HL-60 (cell line): ENCODE results near the gene MUC6.
A peak's percentile ranks its signal among the peaks of the same experiment; 100 is the strongest.

Source experiments
- DNase-seq, 2 experiments: peaks; one replicate each; pipeline ENCODE4 v3.0.0-alpha.2; 2010 to 2020; ENCODE audit warnings: low read depth in 1 of 2, low spot score in 1 of 2
- H3K27ac ChIP-seq: fragments of 250-450 bp; sonication (Bioruptor Pico); replicated peaks from 2 replicates; pipeline ENCODE4 v1.5.1; 2020; ENCODE audit warnings: mild to moderate bottlenecking, moderate library complexity
- H3K27me3 ChIP-seq: fragments of 250-450 bp; sonication (Bioruptor Pico); 2 replicates; pipeline ENCODE4 v1.5.1; 2021; ENCODE audit warnings: mild to moderate bottlenecking, moderate library complexity; ENCODE audit not compliant: insufficient read depth, poor library complexity, severe bottlenecking
- H3K4me3 ChIP-seq: replicated peaks from 2 replicates; pipeline ENCODE4 v1.5.1; 2011; ENCODE audit warnings: mild to moderate bottlenecking, control low read depth, low read length; ENCODE audit not compliant: insufficient read depth
- CTCF ChIP-seq: IDR thresholded peaks from one replicate; pipeline ENCODE4 v1.5.1; 2011; ENCODE audit warnings: low read length, control low read depth, inconsistent platforms; ENCODE audit not compliant: insufficient read depth
- GABPA ChIP-seq: IDR thresholded peaks from 2 replicates; pipeline ENCODE4 v1.6.1; 2012; ENCODE audit warnings: low read depth
- POLR2AphosphoS5 ChIP-seq: IDR thresholded peaks from 2 replicates; pipeline ENCODE4 v1.6.1; 2012; ENCODE audit warnings: low read depth
- SPI1 ChIP-seq: IDR thresholded peaks from 2 replicates; pipeline ENCODE4 v1.6.1; 2012; ENCODE audit warnings: low read depth, mild to moderate bottlenecking, borderline replicate concordance
- TF ChIP-seq, protein P1 (sequence below): IDR thresholded peaks from 2 replicates; pipeline ENCODE4 v1.6.1; 2012; ENCODE audit warnings: low read depth; ENCODE audit not compliant: insufficient replicate concordance

MUC6 gene

GRCh38 chr11:1073261-1073724 is 36.8 kb upstream of the MUC6 start:
- DNase-seq: peak; percentile 31 to 58
- no peak overlapping the region for H3K27ac ChIP-seq
- H3K27me3 ChIP-seq: no peaks in the 10 kb centered on the region
- no peak overlapping the region for H3K4me3 ChIP-seq
- TF ChIP-seq POLR2AphosphoS5: no peak
- TF ChIP-seq, protein P1, sequence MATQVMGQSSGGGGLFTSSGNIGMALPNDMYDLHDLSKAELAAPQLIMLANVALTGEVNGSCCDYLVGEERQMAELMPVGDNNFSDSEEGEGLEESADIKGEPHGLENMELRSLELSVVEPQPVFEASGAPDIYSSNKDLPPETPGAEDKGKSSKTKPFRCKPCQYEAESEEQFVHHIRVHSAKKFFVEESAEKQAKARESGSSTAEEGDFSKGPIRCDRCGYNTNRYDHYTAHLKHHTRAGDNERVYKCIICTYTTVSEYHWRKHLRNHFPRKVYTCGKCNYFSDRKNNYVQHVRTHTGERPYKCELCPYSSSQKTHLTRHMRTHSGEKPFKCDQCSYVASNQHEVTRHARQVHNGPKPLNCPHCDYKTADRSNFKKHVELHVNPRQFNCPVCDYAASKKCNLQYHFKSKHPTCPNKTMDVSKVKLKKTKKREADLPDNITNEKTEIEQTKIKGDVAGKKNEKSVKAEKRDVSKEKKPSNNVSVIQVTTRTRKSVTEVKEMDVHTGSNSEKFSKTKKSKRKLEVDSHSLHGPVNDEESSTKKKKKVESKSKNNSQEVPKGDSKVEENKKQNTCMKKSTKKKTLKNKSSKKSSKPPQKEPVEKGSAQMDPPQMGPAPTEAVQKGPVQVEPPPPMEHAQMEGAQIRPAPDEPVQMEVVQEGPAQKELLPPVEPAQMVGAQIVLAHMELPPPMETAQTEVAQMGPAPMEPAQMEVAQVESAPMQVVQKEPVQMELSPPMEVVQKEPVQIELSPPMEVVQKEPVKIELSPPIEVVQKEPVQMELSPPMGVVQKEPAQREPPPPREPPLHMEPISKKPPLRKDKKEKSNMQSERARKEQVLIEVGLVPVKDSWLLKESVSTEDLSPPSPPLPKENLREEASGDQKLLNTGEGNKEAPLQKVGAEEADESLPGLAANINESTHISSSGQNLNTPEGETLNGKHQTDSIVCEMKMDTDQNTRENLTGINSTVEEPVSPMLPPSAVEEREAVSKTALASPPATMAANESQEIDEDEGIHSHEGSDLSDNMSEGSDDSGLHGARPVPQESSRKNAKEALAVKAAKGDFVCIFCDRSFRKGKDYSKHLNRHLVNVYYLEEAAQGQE: no peak
- no peak for TF ChIP-seq CTCF
- TF ChIP-seq SPI1: no peak

- Histone ChIP-seq H3K27ac (no peak overlapping the region), H3K4me3 (no peak overlapping the region), H3K27me3 (no peaks in the 10 kb centered on the region)
- no peak for TF ChIP-seq GABPA
- no peak for TF ChIP-seq CTCF
- TF ChIP-seq, protein P1: no peak
- no peak for TF ChIP-seq SPI1
- no peak for TF ChIP-seq POLR2AphosphoS5
- no peak for DNase-seq
Observed at GRCh38 chr11:1072821-1073231, 36.3 kb upstream of the MUC6 start.

- TF ChIP-seq CTCF: no peak
- TF ChIP-seq, protein P1: no peak
- TF ChIP-seq POLR2AphosphoS5: no peak
- no peak for TF ChIP-seq SPI1
- no peak overlapping the region for H3K27ac ChIP-seq
- H3K4me3 ChIP-seq: no peak overlapping the region
- H3K27me3 ChIP-seq: no peaks in the 10 kb centered on the region
- DNase-seq: no peak
Observed at GRCh38 chr11:1072116-1072820, 35.8 kb upstream of the MUC6 start.
